Mucosa of descending colon (tissue), 3 donors: ENCODE results near the gene CYTIP. TPM values are rescaled to one million over a fixed set of nuclear protein-coding genes. Genes with fewer than 3 reads are reported as not detected.
A peak's percentile ranks its signal among the peaks of the same experiment; 100 is the strongest.

Source experiments
- ATAC-seq: fragments of 200-7000 bp; cut with Tn5 transposase; one replicate; pipeline ENCODE4 v1.9.1; 2020; ENCODE audit warnings: mild to moderate bottlenecking, moderate library complexity
- DNase-seq, 3 donors: peaks; one replicate each; pipeline ENCODE4 v3.0.0-alpha.2; 2020
- H3K36me3 ChIP-seq: fragments of 200-600 bp; one replicate; pipeline ENCODE4 v1.8.0; 2021; ENCODE audit warnings: low read depth, mild to moderate bottlenecking
- H3K4me1 ChIP-seq: fragments of 200-600 bp; one replicate; pipeline ENCODE4 v1.8.0; 2021; ENCODE audit warnings: low read depth, mild to moderate bottlenecking
- H3K4me3 ChIP-seq: fragments of 200-600 bp; one replicate; pipeline ENCODE4 v1.8.0; 2021; ENCODE audit warnings: mild to moderate bottlenecking
- H3K9me3 ChIP-seq: fragments of 200-600 bp; one replicate; pipeline ENCODE4 v1.8.0; 2021; ENCODE audit warnings: mild to moderate bottlenecking
- intact Hi-C, 2 donors: fragments of 100-400 bp; cut with DNase I in 1 of 2; cut with micrococcal nuclease in 1 of 2; formaldehyde crosslinking; loops; one replicate each; pipeline versions ENCODE4 v1.11.0 to v1.11.1; 2022; cut with DNase I, micrococcal nuclease
- total RNA-seq, 3 donors: library from RNA; stranded (reverse); fragmentation: NEBNext Ultra II Directional in 2 of 3; extraction: Animal tissue kit (Norgen Biotek cat#: 25700) in 2 of 3; gene quantifications; one replicate each; pipeline versions ENCODE4 v1.2.1 to v1.2.4, GENCODE V29; 2021 to 2023
- TF ChIP-seq, protein P1 (sequence below): fragments of 200-600 bp; IDR thresholded peaks from one replicate; pipeline ENCODE4 v1.8.0; 2022; ENCODE audit warnings: antibody characterized with exemption, mild to moderate bottlenecking
- donor health status: DM: no; HTN: no; CAD: no; lungs with moderate emphysema.
- donor health status: DM: no; HTN: no; CAD: no.
- donor health status: DM: no; HTN: yes; CAD: no.

The CYTIP gene
- total RNA-seq, 3 donors from 2014 or later = 4.7 to 11.5 (median 5.8) TPM

DNA sequence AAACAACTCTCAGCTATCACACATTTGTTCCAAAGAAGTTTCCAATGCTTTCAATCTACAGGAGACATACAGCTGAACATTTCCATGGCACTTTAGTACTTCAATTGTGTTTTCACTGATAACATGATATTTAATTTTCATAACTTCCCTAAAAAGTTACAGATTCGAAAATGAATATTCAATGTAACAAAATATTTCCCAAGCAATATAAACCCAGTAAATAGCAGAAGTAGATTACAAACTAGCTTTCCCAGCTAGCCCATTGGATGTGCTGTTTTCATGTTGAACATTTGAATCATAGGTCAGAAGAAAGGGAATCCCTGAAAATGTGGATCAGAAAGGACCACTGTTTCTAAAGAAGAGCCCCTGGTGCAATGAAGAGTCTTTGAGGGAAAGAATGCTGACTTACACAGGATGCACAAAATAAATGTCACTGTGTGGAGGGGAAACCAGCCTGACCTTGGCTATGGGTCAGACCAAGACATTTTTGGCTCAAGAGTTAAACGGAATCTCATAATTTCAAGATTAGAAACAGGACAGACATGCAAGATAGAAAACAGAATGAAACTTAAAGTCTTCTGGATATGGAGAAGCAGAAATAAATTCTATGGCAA is 22.5 kb downstream of the CYTIP start:
- ATAC-seq = no peak

DNA sequence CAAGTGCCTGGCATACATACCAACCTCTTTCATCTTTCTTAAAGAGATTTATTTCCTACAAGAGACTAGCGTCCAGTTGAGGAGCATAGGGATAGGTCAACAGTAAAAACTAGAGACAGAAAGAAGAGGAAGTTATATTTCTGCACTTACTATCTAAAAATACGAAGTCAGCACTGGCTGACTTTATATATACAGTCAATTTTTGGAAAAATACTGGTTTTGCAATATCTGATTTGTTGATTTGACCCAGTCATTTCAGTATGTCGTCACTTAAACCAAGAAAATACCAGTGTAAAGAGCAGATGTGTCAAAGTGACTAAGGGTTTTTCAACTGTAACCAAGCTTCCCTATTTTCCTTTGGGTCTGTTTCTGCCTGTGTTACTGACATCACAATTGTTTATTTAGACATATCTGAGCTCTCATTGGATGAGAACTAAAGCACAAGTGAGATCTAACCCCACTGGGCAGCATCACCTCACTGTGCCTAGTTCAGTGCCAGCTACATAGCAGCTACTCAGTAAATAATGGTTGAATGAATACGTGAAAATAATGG is 23.0 kb downstream of the CYTIP start:
- intact Hi-C loops = no loop called here
- DNase-seq (no peak), ATAC-seq (peak; percentile 57)
- Histone ChIP-seq H3K36me3 (no peaks in the 10 kb centered on the region), H3K9me3 (peaks cover 3% of the 10 kb centered on the region), H3K4me3 (no peak overlapping the region), H3K4me1 (no peaks in the 10 kb centered on the region)
- TF ChIP-seq, protein P1, sequence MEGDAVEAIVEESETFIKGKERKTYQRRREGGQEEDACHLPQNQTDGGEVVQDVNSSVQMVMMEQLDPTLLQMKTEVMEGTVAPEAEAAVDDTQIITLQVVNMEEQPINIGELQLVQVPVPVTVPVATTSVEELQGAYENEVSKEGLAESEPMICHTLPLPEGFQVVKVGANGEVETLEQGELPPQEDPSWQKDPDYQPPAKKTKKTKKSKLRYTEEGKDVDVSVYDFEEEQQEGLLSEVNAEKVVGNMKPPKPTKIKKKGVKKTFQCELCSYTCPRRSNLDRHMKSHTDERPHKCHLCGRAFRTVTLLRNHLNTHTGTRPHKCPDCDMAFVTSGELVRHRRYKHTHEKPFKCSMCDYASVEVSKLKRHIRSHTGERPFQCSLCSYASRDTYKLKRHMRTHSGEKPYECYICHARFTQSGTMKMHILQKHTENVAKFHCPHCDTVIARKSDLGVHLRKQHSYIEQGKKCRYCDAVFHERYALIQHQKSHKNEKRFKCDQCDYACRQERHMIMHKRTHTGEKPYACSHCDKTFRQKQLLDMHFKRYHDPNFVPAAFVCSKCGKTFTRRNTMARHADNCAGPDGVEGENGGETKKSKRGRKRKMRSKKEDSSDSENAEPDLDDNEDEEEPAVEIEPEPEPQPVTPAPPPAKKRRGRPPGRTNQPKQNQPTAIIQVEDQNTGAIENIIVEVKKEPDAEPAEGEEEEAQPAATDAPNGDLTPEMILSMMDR = no peak

More for the DNA sequence above, 22.5 kb downstream of the CYTIP start:
- Histone ChIP-seq H3K36me3 (no peaks in the 10 kb centered on the region), H3K4me3 (no peak overlapping the region), H3K4me1 (no peaks in the 10 kb centered on the region), H3K9me3 (peaks cover 9% of the 10 kb centered on the region)
- TF ChIP-seq, protein P1 = no peak
- intact Hi-C loops = no loop called here
- DNase-seq = no peak

DNA sequence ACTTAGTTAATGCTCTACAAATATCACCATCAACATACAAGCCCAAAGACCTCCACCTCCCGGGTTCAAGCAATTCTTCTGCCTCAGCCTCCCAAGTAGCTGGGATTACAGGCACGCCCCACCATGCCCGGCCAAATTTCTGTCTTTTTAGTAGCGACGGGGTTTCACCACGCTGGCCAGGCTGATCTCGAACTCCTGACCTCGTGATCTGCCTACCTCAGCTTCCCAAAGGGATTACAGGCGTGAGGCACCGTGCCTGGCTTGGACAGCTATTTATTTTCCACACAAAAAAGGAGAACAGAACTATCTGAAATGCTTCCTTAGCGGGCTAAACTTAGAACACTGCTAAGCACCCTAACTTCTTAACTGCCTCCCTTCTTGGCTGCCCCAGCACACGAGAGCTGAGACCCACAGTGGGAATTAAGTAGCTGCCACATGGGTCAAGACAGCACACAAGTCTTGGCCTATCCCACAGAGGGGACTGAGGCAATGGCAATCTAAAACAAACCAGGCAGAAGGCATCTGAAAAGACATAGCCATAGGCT is 24.8 kb downstream of the CYTIP start:
- no peaks in the 10 kb centered on the region for H3K36me3 ChIP-seq
- H3K4me3 ChIP-seq = no peak overlapping the region
- H3K4me1 ChIP-seq = no peaks in the 10 kb centered on the region
- ATAC-seq (no peak), DNase-seq (peak in 1 of 3 donors; percentile 19)
- H3K9me3 ChIP-seq = no peaks in the 10 kb centered on the region
- intact Hi-C loops = no loop called here
- TF ChIP-seq, protein P1 = no peak

DNA sequence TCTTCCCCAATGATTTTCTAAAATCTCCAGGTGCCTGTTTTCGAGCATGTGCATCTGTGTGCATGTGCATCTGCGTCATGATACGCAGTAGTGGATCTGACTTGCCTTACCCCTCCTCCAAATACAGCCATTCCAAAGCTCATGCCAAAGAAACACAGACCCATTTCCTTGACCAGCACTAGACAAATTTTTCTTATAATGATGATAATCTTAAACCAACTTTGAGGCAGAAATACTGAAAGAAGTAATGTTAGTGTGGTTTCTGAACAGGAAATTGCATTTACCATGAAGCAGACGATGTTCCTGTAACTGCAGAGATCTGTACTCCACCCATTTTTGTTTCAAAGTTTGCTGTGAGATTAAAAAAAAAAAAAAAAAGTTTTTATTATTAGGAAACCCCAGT is 25.6 kb downstream of the CYTIP start:
- DNase-seq (no peak), ATAC-seq (peak; percentile 56)
- no peaks in the 10 kb centered on the region for H3K4me1 ChIP-seq
- TF ChIP-seq, protein P1 = no peak
- no peaks in the 10 kb centered on the region for H3K36me3 ChIP-seq
- intact Hi-C loops = no loop called here
- H3K4me3 ChIP-seq = no peak overlapping the region
- no peaks in the 10 kb centered on the region for H3K9me3 ChIP-seq

DNA sequence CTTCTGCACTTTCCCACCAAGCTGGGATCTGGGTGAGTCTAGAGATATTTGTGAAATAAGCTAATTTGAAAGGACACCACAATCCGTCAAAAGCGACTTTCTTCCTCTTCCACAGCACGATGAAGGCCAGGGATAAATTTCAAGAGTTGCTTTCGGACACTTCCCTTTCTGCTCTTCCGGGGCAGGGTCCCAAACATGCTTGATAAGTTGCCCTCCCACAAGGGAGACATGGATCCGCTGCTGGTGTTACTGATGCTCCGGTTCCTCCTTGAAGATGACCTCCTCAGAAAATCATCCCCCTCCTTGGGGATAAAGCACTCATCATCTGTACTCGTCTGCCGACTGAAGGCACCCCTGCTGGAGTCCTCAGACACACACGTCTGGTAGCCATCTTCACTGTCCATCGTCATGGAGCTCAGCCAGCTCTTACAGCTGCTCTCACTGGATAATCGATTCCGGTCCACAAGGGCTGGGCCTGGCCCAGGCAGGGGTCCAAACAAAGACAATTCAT is 28.2 kb downstream of the CYTIP start:
- intact Hi-C loops = no loop called here
- Histone ChIP-seq H3K36me3 (no peaks in the 10 kb centered on the region), H3K4me1 (no peaks in the 10 kb centered on the region), H3K4me3 (no peak overlapping the region), H3K9me3 (no peaks in the 10 kb centered on the region)
- TF ChIP-seq, protein P1 = no peak
- no peak for DNase-seq
- no peak for ATAC-seq
